ENCODE measurements around the gene CDX1. TPM values are rescaled to one million over a fixed set of nuclear protein-coding genes. Genes with fewer than 3 reads are reported as not detected.

Gene CDX1
- total RNA-seq, 1 experiment from 2014 or later = 0.29 TPM

DNA sequence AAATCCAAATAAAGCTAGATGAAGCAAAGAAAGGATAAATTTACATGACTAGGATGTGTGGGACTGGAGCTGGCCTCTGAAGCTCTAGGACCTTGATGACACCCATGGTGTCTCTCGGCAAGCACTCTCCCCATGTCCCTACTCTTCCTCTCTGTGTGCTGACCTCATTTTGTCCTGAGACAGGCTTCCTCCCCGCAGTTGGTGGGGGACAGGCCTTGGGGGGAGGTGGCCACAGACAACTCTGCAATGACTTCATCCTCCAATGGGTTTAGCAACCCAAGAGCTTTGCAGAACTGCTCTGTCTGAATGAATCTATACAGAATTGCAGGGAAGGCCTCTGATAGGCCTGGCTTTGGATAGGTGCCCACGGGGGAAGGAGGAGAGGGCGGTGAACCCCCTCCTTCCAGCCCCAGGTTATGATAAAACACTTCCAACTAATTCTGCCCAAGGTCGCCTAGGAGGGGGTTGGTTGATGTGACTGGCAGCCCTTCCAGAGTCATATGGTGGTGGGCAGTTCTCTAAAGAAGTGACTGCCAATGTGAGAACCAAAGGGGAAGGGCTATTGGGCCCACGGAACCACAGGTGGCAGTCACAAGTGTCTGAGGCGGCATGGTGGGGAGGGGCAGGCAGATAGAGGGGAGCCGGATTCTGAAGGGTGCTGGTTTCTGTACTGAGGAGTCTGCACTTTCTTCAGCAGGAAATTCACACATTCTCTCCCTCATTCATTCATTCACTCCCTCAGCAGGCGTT, 29.3 kb downstream of the CDX1 start:
- Mint-ChIP-seq H3K36me3 (ENCODE audit: insufficient read depth, unreplicated experiment) (no peaks in the 10 kb centered on the region), H3K4me3 (ENCODE audit: unreplicated experiment) (no peak overlapping the region), H3K4me1 (ENCODE audit: low read depth, unreplicated experiment) (no peaks in the 10 kb centered on the region), H3K27me3 (ENCODE audit: insufficient read depth, unreplicated experiment) (no peaks in the 10 kb centered on the region), H3K27ac (ENCODE audit: unreplicated experiment) (no peak overlapping the region), H3K9me3 (ENCODE audit: unreplicated experiment) (no peaks in the 10 kb centered on the region)
- 0 out of 2 replicates have a peak, but pooled peaks cover 4% of the 10 kb centered on the region for H3K4me1 ChIP-seq
- DNase-seq = no peak
- TF ChIP-seq, protein P1, sequence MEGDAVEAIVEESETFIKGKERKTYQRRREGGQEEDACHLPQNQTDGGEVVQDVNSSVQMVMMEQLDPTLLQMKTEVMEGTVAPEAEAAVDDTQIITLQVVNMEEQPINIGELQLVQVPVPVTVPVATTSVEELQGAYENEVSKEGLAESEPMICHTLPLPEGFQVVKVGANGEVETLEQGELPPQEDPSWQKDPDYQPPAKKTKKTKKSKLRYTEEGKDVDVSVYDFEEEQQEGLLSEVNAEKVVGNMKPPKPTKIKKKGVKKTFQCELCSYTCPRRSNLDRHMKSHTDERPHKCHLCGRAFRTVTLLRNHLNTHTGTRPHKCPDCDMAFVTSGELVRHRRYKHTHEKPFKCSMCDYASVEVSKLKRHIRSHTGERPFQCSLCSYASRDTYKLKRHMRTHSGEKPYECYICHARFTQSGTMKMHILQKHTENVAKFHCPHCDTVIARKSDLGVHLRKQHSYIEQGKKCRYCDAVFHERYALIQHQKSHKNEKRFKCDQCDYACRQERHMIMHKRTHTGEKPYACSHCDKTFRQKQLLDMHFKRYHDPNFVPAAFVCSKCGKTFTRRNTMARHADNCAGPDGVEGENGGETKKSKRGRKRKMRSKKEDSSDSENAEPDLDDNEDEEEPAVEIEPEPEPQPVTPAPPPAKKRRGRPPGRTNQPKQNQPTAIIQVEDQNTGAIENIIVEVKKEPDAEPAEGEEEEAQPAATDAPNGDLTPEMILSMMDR (IDR thresholded peaks at IDR 0.05; ENCODE audit: insufficient read depth in 1 of 2, low read depth in 1 of 2, low read length in 1 of 2, severe bottlenecking in 1 of 2, unreplicated experiment in 1 of 2) = no peak
- no peaks in the 10 kb centered on the region for H3K9me3 ChIP-seq
- BruUV-seq (replicated peaks) = no TSS peak
- intact Hi-C loops (cut with micrococcal nuclease; ENCODE audit: unreplicated experiment) = no loop called here
- no peaks in the 10 kb centered on the region for H3K36me3 ChIP-seq (ENCODE audit: control insufficient read depth, insufficient read depth, low read length)
- ChIA-PET POLR2A (interaction anchor here (0.7 kb wide), 1 partner anchor 148 kb away, joined by 3 read pairs; no protein-coding TSS in a partner anchor), CTCF (no interaction called here)
- no peaks in the 10 kb centered on the region for H3K27me3 ChIP-seq (replicated peaks; ENCODE audit: control insufficient read depth, insufficient read depth, low read length)
- H3K4me3 ChIP-seq (ENCODE audit: low read depth, low read length) = no peak overlapping the region

DNA sequence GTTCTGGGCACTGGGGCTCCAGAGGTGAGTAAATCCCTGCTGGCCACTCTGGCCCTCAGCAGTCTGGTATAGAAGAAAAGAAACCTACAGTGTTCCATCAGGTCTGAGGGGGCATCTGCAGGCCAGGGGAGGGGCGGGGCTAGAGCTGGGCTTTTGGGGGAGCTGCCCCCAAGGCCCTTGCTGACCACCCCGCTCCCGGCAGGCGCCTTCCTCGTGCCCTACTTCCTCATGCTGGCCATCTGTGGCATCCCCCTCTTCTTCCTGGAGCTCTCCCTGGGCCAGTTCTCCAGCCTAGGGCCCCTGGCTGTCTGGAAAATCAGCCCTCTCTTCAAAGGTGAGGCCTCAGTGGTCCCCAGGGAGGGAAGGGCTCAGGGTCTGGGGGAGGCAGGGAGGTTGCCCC, 29.9 kb downstream of the CDX1 start:
- H3K9me3 Mint-ChIP-seq (ENCODE audit: unreplicated experiment) = no peaks in the 10 kb centered on the region
- H3K4me1 Mint-ChIP-seq (ENCODE audit: low read depth, unreplicated experiment) = no peaks in the 10 kb centered on the region
- H3K4me3 Mint-ChIP-seq (ENCODE audit: unreplicated experiment) = no peak overlapping the region
- TF ChIP-seq, protein P1 (IDR thresholded peaks at IDR 0.05; ENCODE audit: insufficient read depth in 1 of 2, low read depth in 1 of 2, low read length in 1 of 2, severe bottlenecking in 1 of 2, unreplicated experiment in 1 of 2) = no peak
- intact Hi-C loops (cut with micrococcal nuclease; ENCODE audit: unreplicated experiment) = no loop called here
- POLR2A ChIA-PET = no interaction called here
- H3K27me3 Mint-ChIP-seq (ENCODE audit: insufficient read depth, unreplicated experiment) = no peaks in the 10 kb centered on the region
- Histone ChIP-seq H3K4me1 (0 out of 2 replicates have a peak, but pooled peaks cover 4% of the 10 kb centered on the region), H3K36me3 (ENCODE audit: control insufficient read depth, insufficient read depth, low read length) (no peaks in the 10 kb centered on the region), H3K27me3 (replicated peaks; ENCODE audit: control insufficient read depth, insufficient read depth, low read length) (no peaks in the 10 kb centered on the region), H3K4me3 (ENCODE audit: low read depth, low read length) (no peak overlapping the region), H3K9me3 (no peaks in the 10 kb centered on the region)
- CTCF ChIA-PET = no interaction called here
- no peak for DNase-seq
- no peaks in the 10 kb centered on the region for H3K36me3 Mint-ChIP-seq (ENCODE audit: insufficient read depth, unreplicated experiment)
- H3K27ac Mint-ChIP-seq (ENCODE audit: unreplicated experiment) = no peak overlapping the region
- BruUV-seq (replicated peaks) = no TSS peak

DNA sequence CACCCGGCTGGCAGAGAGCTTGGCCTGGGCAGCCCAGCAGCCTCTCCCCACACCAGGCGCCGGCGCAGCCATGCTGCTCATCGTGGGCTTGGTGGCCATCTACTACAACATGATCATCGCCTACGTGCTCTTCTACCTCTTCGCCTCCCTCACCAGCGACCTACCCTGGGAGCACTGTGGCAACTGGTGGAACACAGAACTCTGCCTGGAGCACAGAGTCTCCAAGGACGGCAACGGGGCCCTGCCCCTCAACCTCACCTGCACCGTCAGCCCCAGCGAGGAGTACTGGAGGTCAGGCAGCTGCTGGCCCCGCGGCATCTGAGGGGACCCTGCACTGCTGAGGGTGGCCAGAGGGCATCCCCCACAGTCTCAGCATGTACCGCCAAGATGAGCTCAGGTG, 30.4 kb downstream of the CDX1 start:
- POLR2A ChIA-PET = no interaction called here

More for the DNA sequence above, 30.4 kb downstream of the CDX1 start:
- BruUV-seq (replicated peaks) = no TSS peak
- no peaks in the 10 kb centered on the region for H3K9me3 Mint-ChIP-seq (ENCODE audit: unreplicated experiment)
- DNase-seq = no peak
- H3K27ac Mint-ChIP-seq (ENCODE audit: unreplicated experiment) = no peak overlapping the region
- CTCF ChIA-PET = no interaction called here
- no peaks in the 10 kb centered on the region for H3K36me3 ChIP-seq (ENCODE audit: control insufficient read depth, insufficient read depth, low read length)
- H3K27me3 ChIP-seq (replicated peaks; ENCODE audit: control insufficient read depth, insufficient read depth, low read length) = no peaks in the 10 kb centered on the region
- no peaks in the 10 kb centered on the region for H3K36me3 Mint-ChIP-seq (ENCODE audit: insufficient read depth, unreplicated experiment)
- no peaks in the 10 kb centered on the region for H3K4me1 Mint-ChIP-seq (ENCODE audit: low read depth, unreplicated experiment)
- no peak overlapping the region for H3K4me3 ChIP-seq (ENCODE audit: low read depth, low read length)
- TF ChIP-seq, protein P1 (IDR thresholded peaks at IDR 0.05; ENCODE audit: insufficient read depth in 1 of 2, low read depth in 1 of 2, low read length in 1 of 2, severe bottlenecking in 1 of 2, unreplicated experiment in 1 of 2) = no peak
- H3K9me3 ChIP-seq = no peaks in the 10 kb centered on the region
- no peaks in the 10 kb centered on the region for H3K27me3 Mint-ChIP-seq (ENCODE audit: insufficient read depth, unreplicated experiment)
- no peak overlapping the region for H3K4me3 Mint-ChIP-seq (ENCODE audit: unreplicated experiment)
- intact Hi-C loops (cut with micrococcal nuclease; ENCODE audit: unreplicated experiment) = no loop called here
- H3K4me1 ChIP-seq = 0 out of 2 replicates have a peak, but pooled peaks cover 4% of the 10 kb centered on the region

Data from Caco-2 (cell line).